GM12878 (cell line): ENCODE results near the gene VWA7. TPM values are rescaled to one million over a fixed set of nuclear protein-coding genes. Genes with fewer than 3 reads are reported as not detected.

Source experiments
- ATAC-seq: fragments of 200-7000 bp; cut with Tn5 transposase; 3 replicates; pipeline ENCODE4 v1.9.1; 2020; ENCODE audit warnings: mild to moderate bottlenecking, moderate library complexity
- BruUV-seq: library from RNA; stranded (reverse); fragments of 400-500 nt; replicated peaks from 2 replicates; lab custom pipeline; 2021; lab: Mats Ljungman, UMichigan
- CTCF ChIA-PET: fragments of 300-600 bp; sonication (Branson Sonifier 250); formaldehyde crosslinking; extraction: SDS; loops from one replicate; lab custom pipeline; 2021; ENCODE audit warnings: inconsistent platforms; lab: Yijun Ruan, JAX
- POLR2A ChIA-PET: fragments of 350-600 bp; formaldehyde crosslinking; extraction: SDS; loops from one replicate; lab custom pipeline; 2021; ENCODE audit warnings: inconsistent platforms; lab: Charles Lee
- RAD21 ChIA-PET: fragments of 300-600 bp; sonication (Branson Sonifier 250); formaldehyde crosslinking; loops from one replicate; lab custom pipeline; 2023; ENCODE audit warnings: antibody characterized with exemption; ENCODE audit not compliant: unreplicated experiment; lab: Charles Lee
- SMC1A ChIA-PET: fragments of 300-600 bp; sonication (Branson Sonifier 250); formaldehyde crosslinking; loops from one replicate; lab custom pipeline; 2023; ENCODE audit not compliant: unreplicated experiment, uncharacterized antibody; lab: Charles Lee
- DNase-seq: peaks from one replicate; pipeline ENCODE4 v3.0.0-alpha.2; 2011; ENCODE audit warnings: low read depth, low spot score
- FAIRE-seq: peaks from 3 replicates; lab custom pipeline; 2011; peaks lifted over from hg19 to GRCh38; lab: Jason Lieb, UNC
- H2AFZ ChIP-seq: 2 replicates; pipeline ENCODE4 v1.6.0; 2011; ENCODE audit warnings: low read depth, low read length, control low read depth; ENCODE audit not compliant: control insufficient read depth
- H3K27ac ChIP-seq: 2 replicates; pipeline ENCODE4 v1.5.1; 2011; ENCODE audit warnings: control low read depth; ENCODE audit not compliant: control insufficient read depth, insufficient read depth
- H3K27me3 ChIP-seq, 2 experiments: replicated peaks in 1 of 2; 2 replicates each; pipeline versions ENCODE4 v1.6.0 to v1.6.1; 2011; ENCODE audit warnings: low read length in 1 of 2; ENCODE audit not compliant: control insufficient read depth in 2 of 2, insufficient read depth in 2 of 2
- H3K36me3 ChIP-seq, 2 experiments: 2 replicates each; pipeline ENCODE4 v1.5.1; 2011; ENCODE audit warnings: low read length in 1 of 2; ENCODE audit not compliant: control insufficient read depth in 2 of 2, insufficient read depth in 2 of 2
- H3K4me1 ChIP-seq: 2 replicates; pipeline ENCODE4 v1.6.1; 2011; ENCODE audit warnings: mild to moderate bottlenecking, low read length, moderate library complexity, mixed read lengths; ENCODE audit not compliant: control insufficient read depth, insufficient read depth
- H3K4me2 ChIP-seq: 2 replicates; pipeline ENCODE4 v1.6.0; 2011; ENCODE audit warnings: control low read depth; ENCODE audit not compliant: control insufficient read depth, insufficient read depth
- H3K4me3 ChIP-seq: fragments of 200-600 bp; sonication (generic); 2 replicates; pipeline ENCODE4 v1.5.1; 2016
- H3K79me2 ChIP-seq: 2 replicates; pipeline ENCODE4 v1.6.0; 2011; ENCODE audit warnings: low read length; ENCODE audit not compliant: control insufficient read depth, insufficient read depth
- H3K9ac ChIP-seq: 2 replicates; pipeline ENCODE4 v1.8.0; 2011; ENCODE audit warnings: low read length, control low read depth, mixed read lengths; ENCODE audit not compliant: control insufficient read depth, insufficient read depth
- H3K9me3 ChIP-seq: replicated peaks from 3 replicates; pipeline ENCODE4 v1.5.1; 2011; ENCODE audit warnings: mild to moderate bottlenecking, low read length; ENCODE audit not compliant: control insufficient read depth, insufficient read depth
- H4K20me1 ChIP-seq: 2 replicates; pipeline ENCODE4 v1.6.0; 2011; ENCODE audit not compliant: control insufficient read depth, insufficient read depth
- CBX5 ChIP-seq: sonication (generic); IDR thresholded peaks from 2 replicates; pipeline ENCODE4 v1.6.1; 2016; ENCODE audit warnings: low read depth, moderate library complexity, mild to moderate bottlenecking, inconsistent platforms
- HDAC2 ChIP-seq: fragments of 200-600 bp; sonication (generic); IDR thresholded peaks from 2 replicates; pipeline ENCODE4 v1.6.1; 2017
- NBN ChIP-seq: fragments of 450-650 bp; IDR thresholded peaks from 2 replicates; pipeline ENCODE4 v1.6.1; 2016
- NFXL1 ChIP-seq: fragments of 450-650 bp; IDR thresholded peaks from 2 replicates; pipeline ENCODE4 v1.6.1; 2017; ENCODE audit warnings: antibody characterized with exemption, mild to moderate bottlenecking, borderline replicate concordance
- NRF1 ChIP-seq: conservative IDR thresholded peaks from 2 replicates; pipeline ENCODE4 v1.6.1; 2011; ENCODE audit warnings: mild to moderate bottlenecking, low read depth, low read length, improper control_type of control experiment
- PBX3 ChIP-seq: IDR thresholded peaks from 2 replicates; pipeline ENCODE4 v1.6.1; 2011; ENCODE audit warnings: mild to moderate bottlenecking, low read depth, low read length, moderate library complexity; ENCODE audit not compliant: insufficient replicate concordance
- PKNOX1 ChIP-seq: fragments of 450-650 bp; IDR thresholded peaks from 2 replicates; pipeline ENCODE4 v1.6.1; 2016; ENCODE audit warnings: mild to moderate bottlenecking
- RCOR1 ChIP-seq: conservative IDR thresholded peaks from 2 replicates; pipeline ENCODE4 v1.6.1; 2012; ENCODE audit warnings: low read depth, low read length, improper control_type of control experiment
- SMC3 ChIP-seq: IDR thresholded peaks from 2 replicates; pipeline ENCODE4 v1.6.1; 2011; ENCODE audit warnings: low read length, improper control_type of control experiment, borderline replicate concordance
- SREBF1 ChIP-seq: IDR thresholded peaks from 2 replicates; pipeline ENCODE4 v1.6.1; 2012; ENCODE audit warnings: mild to moderate bottlenecking, low read length
- TARDBP ChIP-seq: IDR thresholded peaks from 2 replicates; pipeline ENCODE4 v1.6.1; 2016; ENCODE audit warnings: borderline replicate concordance
- ZBTB40 ChIP-seq: fragments of 450-650 bp; IDR thresholded peaks from 2 replicates; pipeline ENCODE4 v1.6.1; 2016; ENCODE audit warnings: mild to moderate bottlenecking, moderate library complexity, borderline replicate concordance
- WGBS: methylation state at CpG from one replicate; pipeline ENCODE4 v1.1.6; 2016; ENCODE audit warnings: low lambda C conversion rate; ENCODE audit not compliant: insufficient replicate concordance, insufficient coverage; ENCODE audit errors: missing lambda C conversion rate; 5-methylcytosine and 5-hydroxymethylcytosine counted together
- in situ Hi-C: fragments of 300-500 bp; cut with MboI; formaldehyde crosslinking; loops from 9 replicates; pipeline ENCODE4 v1.14.3; 2018; ENCODE audit warnings: mixed read lengths
- intact Hi-C: fragments of 100-400 bp; cut with micrococcal nuclease; formaldehyde crosslinking; loops from one replicate; pipeline ENCODE4 v1.14.2; 2022; ENCODE audit not compliant: unreplicated experiment
- polyA plus RNA-seq, 11 experiments: library from polyadenylated mRNA; depleted of rRNA in 4 of 11; unstranded in 6 of 11; stranded (reverse) in 5 of 11; fragments of >200 nt; fragmentation: Nextera tagmentation in 4 of 11; fragmentation: Illumina TruSeq in 1 of 11; extraction: Ambion mirVana in 4 of 11; extraction: Trizol in 1 of 11; gene quantifications; 1 replicate in 1 of 11; 2 replicates in 10 of 11; pipeline versions ENCODE4 v1.2.1 to v1.2.3, GENCODE V29; 2011 to 2016; ENCODE audit warnings: inconsistent platforms in 2 of 11, missing spikeins in 2 of 11, low read depth in 1 of 11
- total RNA-seq, 4 experiments: library from RNA; depleted of rRNA in 3 of 4; stranded (reverse); fragments of >200 nt in 3 of 4; fragmentation: Illumina TruSeq in 1 of 4; extraction: Trizol in 1 of 4; gene quantifications; 2 replicates each; pipeline versions ENCODE4 v1.2.1 to v1.2.3, GENCODE V29; 2013 to 2021
- TF ChIP-seq, protein P1 (sequence below): fragments of 150-350 bp; IDR thresholded peaks from 2 replicates; pipeline ENCODE4 v1.6.1; 2016; ENCODE audit warnings: low read depth, low read length

The VWA7 gene
- total and polyA plus RNA-seq, 10 of the 15 experiments (the other 5 are each of a cell fraction or from before 2014, with no cell fraction given): 0.11 to 3.1 (median 1.2) TPM; not detected in 1

- H3K36me3 ChIP-seq: peaks cover 4 to 9% of the 10 kb centered on the region in 2 experiments; a peak in 3 of 4 replicates
- DNase-seq (no peak), ATAC-seq (no peak), FAIRE-seq (no peak)
- H3K4me1 ChIP-seq: peaks cover 12% of the 10 kb centered on the region
- intact Hi-C loops: no loop called here
- H3K9me3 ChIP-seq: no peaks in the 10 kb centered on the region
- H3K4me2 ChIP-seq: no peak overlapping the region
- no TSS peak for BruUV-seq
- 63% methylated on average over 3 of the region's 3 CpGs for WGBS
- POLR2A ChIA-PET: interaction anchor here (1.4 kb wide), 1 partner anchor 56 kb away, joined by 3 read pairs; the partner anchor contains the start of gene CLIC1
- in situ Hi-C loops: no loop called here
- no peaks in the 10 kb centered on the region for H4K20me1 ChIP-seq
- CTCF ChIA-PET: interaction anchor here (1.0 to 4.3 kb wide), 9 partner anchors 9 to 62 kb away, joined by 3 to 41 read pairs (median 7); partner anchors contain the start of genes CLIC1, HSPA1B and MSH5
- no peak overlapping the region for H3K4me3 ChIP-seq
- SMC1A ChIA-PET: interaction anchor here (0.7 to 2.2 kb wide), 2 partner anchors 31 to 54 kb away, joined by 3 to 11 read pairs; no protein-coding TSS in a partner anchor
- no peaks in the 10 kb centered on the region for H3K27me3 ChIP-seq
- H3K79me2 ChIP-seq: peaks cover 21% of the 10 kb centered on the region
- H3K27ac ChIP-seq: no peak overlapping the region
- H3K9ac ChIP-seq: no peak overlapping the region
- H2AFZ ChIP-seq: no peak overlapping the region
- RAD21 ChIA-PET: interaction anchor here (3.9 kb wide), 1 partner anchor 52 kb away, joined by 22 read pairs; the partner anchor contains the start of gene MSH5
- no peak for TF ChIP-seq ZBTB40
- TF ChIP-seq SMC3: no peak
- no peak for TF ChIP-seq NBN
- no peak for TF ChIP-seq NRF1
- TF ChIP-seq, protein P1, sequence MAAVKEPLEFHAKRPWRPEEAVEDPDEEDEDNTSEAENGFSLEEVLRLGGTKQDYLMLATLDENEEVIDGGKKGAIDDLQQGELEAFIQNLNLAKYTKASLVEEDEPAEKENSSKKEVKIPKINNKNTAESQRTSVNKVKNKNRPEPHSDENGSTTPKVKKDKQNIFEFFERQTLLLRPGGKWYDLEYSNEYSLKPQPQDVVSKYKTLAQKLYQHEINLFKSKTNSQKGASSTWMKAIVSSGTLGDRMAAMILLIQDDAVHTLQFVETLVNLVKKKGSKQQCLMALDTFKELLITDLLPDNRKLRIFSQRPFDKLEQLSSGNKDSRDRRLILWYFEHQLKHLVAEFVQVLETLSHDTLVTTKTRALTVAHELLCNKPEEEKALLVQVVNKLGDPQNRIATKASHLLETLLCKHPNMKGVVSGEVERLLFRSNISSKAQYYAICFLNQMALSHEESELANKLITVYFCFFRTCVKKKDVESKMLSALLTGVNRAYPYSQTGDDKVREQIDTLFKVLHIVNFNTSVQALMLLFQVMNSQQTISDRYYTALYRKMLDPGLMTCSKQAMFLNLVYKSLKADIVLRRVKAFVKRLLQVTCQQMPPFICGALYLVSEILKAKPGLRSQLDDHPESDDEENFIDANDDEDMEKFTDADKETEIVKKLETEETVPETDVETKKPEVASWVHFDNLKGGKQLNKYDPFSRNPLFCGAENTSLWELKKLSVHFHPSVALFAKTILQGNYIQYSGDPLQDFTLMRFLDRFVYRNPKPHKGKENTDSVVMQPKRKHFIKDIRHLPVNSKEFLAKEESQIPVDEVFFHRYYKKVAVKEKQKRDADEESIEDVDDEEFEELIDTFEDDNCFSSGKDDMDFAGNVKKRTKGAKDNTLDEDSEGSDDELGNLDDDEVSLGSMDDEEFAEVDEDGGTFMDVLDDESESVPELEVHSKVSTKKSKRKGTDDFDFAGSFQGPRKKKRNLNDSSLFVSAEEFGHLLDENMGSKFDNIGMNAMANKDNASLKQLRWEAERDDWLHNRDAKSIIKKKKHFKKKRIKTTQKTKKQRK: no peak
- no peak for TF ChIP-seq PBX3
- no peak for TF ChIP-seq PKNOX1
- TF ChIP-seq RCOR1: no peak
- TF ChIP-seq NFXL1: no peak
- TF ChIP-seq HDAC2: no peak
- no peak for TF ChIP-seq CBX5
- no peak for TF ChIP-seq TARDBP
- TF ChIP-seq SREBF1: no peak
These were observed 14.9 kb upstream of the VWA7 start for GRCh38 chr6:31792090-31792374.
